K562 (cell line): ENCODE results near the gene STAT6. TPM values are rescaled to one million over a fixed set of nuclear protein-coding genes. Genes with fewer than 3 reads are reported as not detected.
A peak's percentile ranks its signal among the peaks of the same experiment; 100 is the strongest.

Experiments used
- BMI1 ChIP-seq: fragments of 150-350 bp; IDR thresholded peaks from 2 replicates; pipeline ENCODE4 v1.6.1; 2014; ENCODE audit warnings: low read length
- CHAMP1 ChIP-seq: fragments of 450-650 bp; IDR thresholded peaks from 2 replicates; pipeline ENCODE4 v1.6.1; 2016; ENCODE audit warnings: mild to moderate bottlenecking
- FOXP1 ChIP-seq: sonication (generic); formaldehyde crosslinking; IDR thresholded peaks from 2 replicates; pipeline ENCODE4 v1.8.0; 2022; ENCODE audit warnings: mild to moderate bottlenecking, missing genetic modification reagents
- HDAC1 ChIP-seq, 2 experiments: fragments of 450-650 bp; IDR thresholded peaks; 2 replicates each; pipeline ENCODE4 v1.6.1; 2016 to 2017; ENCODE audit warnings: inconsistent platforms in 1 of 2, mild to moderate bottlenecking in 1 of 2, moderate library complexity in 1 of 2
- KDM1A ChIP-seq, 2 experiments: fragments of 450-650 bp; IDR thresholded peaks; 2 replicates each; pipeline ENCODE4 v1.6.1; 2016; ENCODE audit warnings: mild to moderate bottlenecking in 2 of 2
- PBX2 ChIP-seq, 2 experiments: IDR thresholded peaks in 1 of 2; conservative IDR thresholded peaks in 1 of 2; 2 replicates each; pipeline ENCODE4 v1.6.1; 2016; ENCODE audit warnings: low read depth in 2 of 2, mild to moderate bottlenecking in 1 of 2, missing compliant biosample characterization in 1 of 2, missing genetic modification characterization in 1 of 2, moderate library complexity in 1 of 2
- PTRF ChIP-seq: fragments of 450-650 bp; IDR thresholded peaks from 2 replicates; pipeline ENCODE4 v1.6.1; 2016; ENCODE audit warnings: mild to moderate bottlenecking, missing genetic modification characterization, missing compliant biosample characterization
- RREB1 ChIP-seq: fragments of 250-450 bp; sonication (Bioruptor Pico); IDR thresholded peaks from 2 replicates; pipeline ENCODE4 v1.4.0; 2020
- STAT6 ChIP-seq: sonication (generic); formaldehyde crosslinking; IDR thresholded peaks from 2 replicates; pipeline ENCODE4 v1.8.1; 2023; ENCODE audit warnings: mild to moderate bottlenecking, missing genetic modification reagents
- SUPT5H ChIP-seq: fragments of 450-650 bp; IDR thresholded peaks from 2 replicates; pipeline ENCODE4 v1.6.1; 2016
- TAF1 ChIP-seq: IDR thresholded peaks from 2 replicates; pipeline ENCODE4 v1.6.1; 2011; ENCODE audit warnings: mild to moderate bottlenecking, low read length, moderate library complexity; ENCODE audit not compliant: insufficient read depth, control insufficient read depth, severe bottlenecking; ENCODE audit errors: extremely low read depth
- polyA plus RNA-seq, 8 experiments: library from polyadenylated mRNA; depleted of rRNA in 4 of 8; stranded (reverse) in 5 of 8; unstranded in 3 of 8; fragments of >200 nt; fragmentation: Nextera tagmentation in 2 of 8; fragmentation: Illumina TruSeq in 1 of 8; extraction: Ambion mirVana in 2 of 8; extraction: Trizol in 1 of 8; gene quantifications; 2 replicates each; pipeline versions ENCODE4 v1.2.1 to v1.2.3, GENCODE V29; 2011 to 2014; ENCODE audit warnings: inconsistent platforms in 1 of 8, missing spikeins in 1 of 8
- total RNA-seq, 7 experiments: library from RNA; depleted of rRNA in 6 of 7; stranded (reverse); fragments of >200 nt in 6 of 7; fragmentation: Illumina TruSeq in 2 of 7; extraction: Trizol in 2 of 7; gene quantifications; 2 replicates each; pipeline versions ENCODE4 v1.2.1 to v1.2.3, GENCODE V29; 2011 to 2021; ENCODE audit warnings: low replicate concordance in 1 of 7

Gene STAT6
- total and polyA plus RNA-seq, 9 of the 15 experiments (the other 6 are each of a cell fraction or from before 2014, with no cell fraction given): 2.4 to 49.5 (median 26.5) TPM

GRCh38 chr12:57078519-57079404 is 32.4 kb downstream of the STAT6 start, which contains the start of gene NEMP1 (continued):
- TF ChIP-seq RREB1 (CRISPR knock-in tag): peak; percentile 88
- TF ChIP-seq FOXP1 (CRISPR knock-in tag): peak; percentile 23; the same call in 1 of the 2 replicates
- TF ChIP-seq PBX2 (CRISPR knock-in tag; IDR thresholded peaks at IDR 0.05; ENCODE audit: low read depth): no peak
- TF ChIP-seq PBX2 (tag; conservative IDR thresholded peaks at IDR 0.05; ENCODE audit: low read depth): peak; percentile 99
- TF ChIP-seq CHAMP1: no peak
- 0 out of 2 replicates have a peak, but pooled peaks have one; percentile 49 for TF ChIP-seq STAT6
- TF ChIP-seq BMI1: 0 out of 2 replicates have a peak, but pooled peaks have one; percentile 49
- TF ChIP-seq HDAC1 (IDR thresholded peaks at IDR 0.05): peak in 1 of 2 experiments; percentile 91; a peak in 2 of 4 replicates
- no peak for TF ChIP-seq KDM1A (IDR thresholded peaks at IDR 0.05)
- peak; percentile 89 for TF ChIP-seq TAF1
- TF ChIP-seq SUPT5H: peak; percentile 91
- no peak for TF ChIP-seq PTRF
